ENCODE results near the gene ZNF493. TPM values are rescaled to one million over a fixed set of nuclear protein-coding genes. Genes with fewer than 3 reads are reported as not detected.
A peak's percentile ranks its signal among the peaks of the same experiment; 100 is the strongest.

ZNF493 gene
- total RNA-seq, 2 donors from 2014 or later = 7.7 to 8.3 TPM

GRCh38 chr19:21439201-21439751 lies 42.3 kb downstream of the ZNF493 start:
- H3K4me1 ChIP-seq = no peaks in the 10 kb centered on the region
- H3K9me3 ChIP-seq = no peaks in the 10 kb centered on the region
- H3K27me3 ChIP-seq = no peaks in the 10 kb centered on the region
- TF ChIP-seq CTCF (IDR thresholded peaks at IDR 0.05) = no peak
- no peak for DNase-seq (ENCODE audit: low spot score)
- no peaks in the 10 kb centered on the region for H3K36me3 ChIP-seq
- H3K27ac ChIP-seq = peak overlapping the region in 1 of 2 donors; percentile 30
- peak overlapping the region in 1 of 2 donors; percentile 13 for H3K4me3 ChIP-seq

- Histone ChIP-seq H3K36me3 (no peaks in the 10 kb centered on the region), H3K4me1 (no peaks in the 10 kb centered on the region), H3K4me3 (no peak overlapping the region), H3K9me3 (no peaks in the 10 kb centered on the region), H3K27me3 (no peaks in the 10 kb centered on the region), H3K27ac (no peak overlapping the region)
- no peak for TF ChIP-seq CTCF (IDR thresholded peaks at IDR 0.05)
- no peak for DNase-seq (ENCODE audit: low spot score)
Measured at GRCh38 chr19:21440321-21440720, 43.4 kb downstream of the ZNF493 start.

GRCh38 chr19:21451187-21451586 lies 54.3 kb downstream of the ZNF493 start:
- TF ChIP-seq CTCF (IDR thresholded peaks at IDR 0.05) = no peak
- Histone ChIP-seq H3K4me3 (no peak overlapping the region), H3K36me3 (no peaks in the 10 kb centered on the region), H3K4me1 (no peaks in the 10 kb centered on the region), H3K9me3 (peaks cover 0 to 13% of the 10 kb centered on the region in 2 donors), H3K27ac (no peak overlapping the region), H3K27me3 (no peaks in the 10 kb centered on the region)
- DNase-seq (ENCODE audit: low spot score) = no peak

GRCh38 chr19:21454901-21455300 lies 58.0 kb downstream of the ZNF493 start:
- DNase-seq (ENCODE audit: low spot score) = no peak
- H3K9me3 ChIP-seq = peaks cover 0 to 8% of the 10 kb centered on the region in 2 donors
- H3K36me3 ChIP-seq = no peaks in the 10 kb centered on the region
- H3K4me3 ChIP-seq = no peak overlapping the region
- H3K27ac ChIP-seq = no peak overlapping the region
- H3K4me1 ChIP-seq = no peaks in the 10 kb centered on the region
- no peaks in the 10 kb centered on the region for H3K27me3 ChIP-seq
- TF ChIP-seq CTCF (IDR thresholded peaks at IDR 0.05) = no peak

GRCh38 chr19:21460686-21461085 lies 63.8 kb downstream of the ZNF493 start:
- no peaks in the 10 kb centered on the region for H3K9me3 ChIP-seq
- no peaks in the 10 kb centered on the region for H3K36me3 ChIP-seq
- no peak for DNase-seq (ENCODE audit: low spot score)
- no peak overlapping the region for H3K27ac ChIP-seq
- H3K4me1 ChIP-seq = no peaks in the 10 kb centered on the region
- TF ChIP-seq CTCF (IDR thresholded peaks at IDR 0.05) = no peak
- no peaks in the 10 kb centered on the region for H3K27me3 ChIP-seq
- H3K4me3 ChIP-seq = no peak overlapping the region

GRCh38 chr19:21462540-21462939 lies 65.6 kb downstream of the ZNF493 start:
- no peak for TF ChIP-seq CTCF (IDR thresholded peaks at IDR 0.05)
- H3K9me3 ChIP-seq = no peaks in the 10 kb centered on the region
- no peak overlapping the region for H3K4me3 ChIP-seq
- no peak overlapping the region for H3K27ac ChIP-seq
- H3K4me1 ChIP-seq = no peaks in the 10 kb centered on the region
- H3K27me3 ChIP-seq = no peaks in the 10 kb centered on the region
- no peaks in the 10 kb centered on the region for H3K36me3 ChIP-seq
- DNase-seq (ENCODE audit: low spot score) = no peak

Data from right atrium auricular region (tissue), 2 donors.